GM12801 (cell line): Measurements from ENCODE around the gene G6PC3.

ENCODE experiments used
- CTCF ChIP-seq: IDR thresholded peaks from one replicate; pipeline ENCODE4 v1.5.1; 2011; ENCODE audit warnings: control low read depth; ENCODE audit not compliant: insufficient read length; ENCODE audit errors: extremely low read depth

G6PC3 gene

DNA sequence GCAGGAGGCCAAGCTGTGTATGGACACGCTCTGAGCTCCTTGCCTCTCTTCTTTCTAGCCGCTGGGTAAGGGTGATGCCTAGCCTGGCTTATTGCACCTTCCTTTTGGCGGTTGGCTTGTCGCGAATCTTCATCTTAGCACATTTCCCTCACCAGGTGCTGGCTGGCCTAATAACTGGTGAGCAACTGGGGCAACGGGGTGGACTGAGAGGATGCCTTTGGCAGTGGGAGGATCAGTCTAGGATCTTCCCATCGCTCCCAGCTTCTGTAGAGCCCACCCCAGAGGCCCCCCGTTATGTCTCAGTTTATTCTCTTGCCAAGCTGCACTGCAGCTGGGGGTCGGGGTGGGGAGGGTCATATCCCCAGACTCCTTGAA is 4.4 kb downstream of the G6PC3 start:
- TF ChIP-seq CTCF = no peak

DNA sequence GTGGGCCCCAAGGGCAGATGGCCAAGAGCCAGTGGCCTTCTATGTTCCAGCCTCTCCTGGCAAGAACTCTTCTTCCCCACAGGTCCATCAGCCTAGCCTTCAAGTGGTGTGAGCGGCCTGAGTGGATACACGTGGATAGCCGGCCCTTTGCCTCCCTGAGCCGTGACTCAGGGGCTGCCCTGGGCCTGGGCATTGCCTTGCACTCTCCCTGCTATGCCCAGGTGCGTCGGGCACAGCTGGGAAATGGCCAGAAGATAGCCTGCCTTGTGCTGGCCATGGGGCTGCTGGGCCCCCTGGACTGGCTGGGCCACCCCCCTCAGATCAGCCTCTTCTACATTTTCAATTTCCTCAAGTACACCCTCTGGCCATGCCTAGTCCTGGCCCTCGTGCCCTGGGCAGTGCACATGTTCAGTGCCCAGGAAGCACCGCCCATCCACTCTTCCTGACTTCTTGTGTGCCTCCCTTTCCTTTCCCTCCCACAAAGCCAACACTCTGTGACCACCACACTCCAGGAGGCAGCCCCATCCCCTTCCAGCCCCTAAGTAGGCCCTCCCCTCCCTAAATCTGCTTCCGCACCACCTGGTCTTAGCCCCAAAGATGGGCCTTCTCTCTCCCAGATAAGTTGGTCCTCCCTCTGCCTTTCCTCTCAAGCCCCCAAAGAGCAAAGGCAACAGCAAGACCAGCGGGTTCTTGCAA is 5.2 kb downstream of the G6PC3 start:
- no peak for TF ChIP-seq CTCF

- TF ChIP-seq CTCF = no peak
These were observed 6.4 kb downstream of the G6PC3 start for GRCh38 chr17:44076716-44077594.

DNA sequence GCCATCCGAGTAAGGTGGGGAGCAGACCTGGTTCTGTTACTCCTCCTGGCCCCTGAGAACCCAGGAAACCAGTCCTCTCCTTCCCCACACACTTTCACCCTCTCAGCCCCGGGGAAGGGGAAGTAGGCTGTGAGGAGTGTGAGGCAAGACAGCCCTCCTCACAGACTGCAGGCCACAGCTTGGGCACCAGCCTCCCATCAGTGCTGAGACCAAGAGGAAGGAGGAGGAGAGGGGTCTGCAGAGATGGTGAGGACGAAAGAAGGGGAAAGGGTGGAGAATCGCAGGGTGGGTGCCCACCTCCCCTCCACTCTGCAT is 7.0 kb downstream of the G6PC3 start:
- TF ChIP-seq CTCF = no peak

GRCh38 chr17:44078412-44078811 is 7.9 kb downstream of the G6PC3 start:
- TF ChIP-seq CTCF = no peak

GRCh38 chr17:44079877-44080821 is 9.6 kb downstream of the G6PC3 start:
- no peak for TF ChIP-seq CTCF

DNA sequence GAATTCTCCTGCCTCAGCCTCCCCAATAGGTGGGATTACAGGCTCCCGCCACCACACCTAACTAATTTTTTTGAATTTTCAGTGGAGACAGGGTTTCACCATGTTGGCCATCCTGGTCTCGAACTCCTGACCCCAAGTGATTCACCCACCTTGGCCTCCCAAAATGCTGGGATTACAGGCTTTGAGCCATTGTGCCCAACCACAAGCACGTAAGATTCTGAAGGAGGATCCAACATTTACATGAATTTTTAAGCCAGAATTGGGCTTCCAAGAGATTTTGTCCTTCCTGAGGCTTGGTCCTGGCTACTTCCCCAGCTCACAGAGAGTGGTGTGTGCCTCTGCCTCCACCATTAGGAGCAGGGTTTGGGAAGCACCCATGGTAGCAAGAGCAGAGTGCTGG is 11.1 kb downstream of the G6PC3 start:
- TF ChIP-seq CTCF = no peak
